ENCODE data around the gene COQ10A.

DNA sequence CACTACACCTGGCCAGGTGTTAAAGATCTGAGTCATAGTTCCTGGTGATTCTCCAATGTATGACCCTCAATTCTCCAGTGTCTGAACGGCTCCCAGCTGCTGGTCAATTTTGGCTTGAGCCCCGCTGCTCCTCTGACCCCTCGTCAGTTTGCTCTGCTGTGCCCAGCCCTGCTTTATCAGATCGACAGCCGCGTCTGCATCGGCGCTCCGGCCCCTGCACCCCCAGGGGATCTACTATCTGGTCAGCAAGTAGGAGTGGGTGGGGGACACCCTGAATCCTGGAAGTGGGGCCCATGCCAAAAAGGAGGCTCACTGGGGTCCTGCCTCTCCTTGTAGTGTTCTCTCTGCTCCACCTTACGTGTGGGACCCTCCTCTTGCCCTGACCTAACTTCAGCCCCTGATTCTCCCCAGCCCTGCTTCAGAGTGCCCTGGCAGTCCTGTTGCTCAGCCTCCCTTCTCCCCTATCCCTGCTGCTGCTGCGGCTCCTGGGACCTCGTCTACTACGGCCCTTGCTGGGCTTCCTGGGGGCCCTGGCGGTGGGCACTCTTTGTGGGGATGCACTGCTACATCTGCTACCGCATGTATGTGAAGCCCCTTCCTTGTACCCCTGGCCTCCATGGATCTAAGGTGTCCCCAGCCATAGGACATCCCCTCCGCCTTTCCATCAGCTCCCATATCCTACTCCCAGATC lies 31.9 kb upstream of the COQ10A start:
- TF ChIP-seq, protein P1, sequence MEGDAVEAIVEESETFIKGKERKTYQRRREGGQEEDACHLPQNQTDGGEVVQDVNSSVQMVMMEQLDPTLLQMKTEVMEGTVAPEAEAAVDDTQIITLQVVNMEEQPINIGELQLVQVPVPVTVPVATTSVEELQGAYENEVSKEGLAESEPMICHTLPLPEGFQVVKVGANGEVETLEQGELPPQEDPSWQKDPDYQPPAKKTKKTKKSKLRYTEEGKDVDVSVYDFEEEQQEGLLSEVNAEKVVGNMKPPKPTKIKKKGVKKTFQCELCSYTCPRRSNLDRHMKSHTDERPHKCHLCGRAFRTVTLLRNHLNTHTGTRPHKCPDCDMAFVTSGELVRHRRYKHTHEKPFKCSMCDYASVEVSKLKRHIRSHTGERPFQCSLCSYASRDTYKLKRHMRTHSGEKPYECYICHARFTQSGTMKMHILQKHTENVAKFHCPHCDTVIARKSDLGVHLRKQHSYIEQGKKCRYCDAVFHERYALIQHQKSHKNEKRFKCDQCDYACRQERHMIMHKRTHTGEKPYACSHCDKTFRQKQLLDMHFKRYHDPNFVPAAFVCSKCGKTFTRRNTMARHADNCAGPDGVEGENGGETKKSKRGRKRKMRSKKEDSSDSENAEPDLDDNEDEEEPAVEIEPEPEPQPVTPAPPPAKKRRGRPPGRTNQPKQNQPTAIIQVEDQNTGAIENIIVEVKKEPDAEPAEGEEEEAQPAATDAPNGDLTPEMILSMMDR (conservative IDR thresholded peaks at IDR 0.05): no peak
- TF ChIP-seq EZH2 (IDR thresholded peaks at IDR 0.05; ENCODE audit: low read depth): no peak

All from PC-9 (cell line).